HG03066 (cell line): ENCODE measurements around the gene POLN.
"Not testable (repeated sequence)": the region's sequence is repeated elsewhere in the genome, so short reads cannot be mapped to it uniquely, and the experiment has no call there.

ENCODE experiments used
- ATAC-seq: cut with Tn5 transposase; IDR thresholded peaks from one replicate; pipeline ENCODE4 v1.9.1; 2021; ENCODE audit warnings: low read depth; ENCODE audit not compliant: unreplicated experiment

POLN gene

DNA sequence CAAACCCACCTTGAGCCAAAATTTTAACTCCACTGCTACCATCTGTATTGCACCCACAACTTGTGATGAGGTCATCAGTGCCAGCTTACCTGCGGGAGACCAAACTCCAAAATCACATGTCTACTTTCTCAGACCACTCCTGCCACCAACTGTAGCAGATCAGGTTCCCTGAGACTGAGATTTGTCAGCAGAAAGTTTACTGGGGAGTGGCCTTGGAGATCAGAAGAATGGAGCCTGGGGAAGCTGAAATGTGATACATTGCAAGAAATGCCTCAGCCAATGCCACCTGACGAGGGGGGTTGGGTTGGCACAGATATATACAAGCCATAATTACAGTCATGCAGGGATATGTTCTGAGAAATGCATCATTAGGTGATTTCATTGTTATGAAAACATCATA lies 19.1 kb downstream of the POLN start:
- no peak for ATAC-seq

DNA sequence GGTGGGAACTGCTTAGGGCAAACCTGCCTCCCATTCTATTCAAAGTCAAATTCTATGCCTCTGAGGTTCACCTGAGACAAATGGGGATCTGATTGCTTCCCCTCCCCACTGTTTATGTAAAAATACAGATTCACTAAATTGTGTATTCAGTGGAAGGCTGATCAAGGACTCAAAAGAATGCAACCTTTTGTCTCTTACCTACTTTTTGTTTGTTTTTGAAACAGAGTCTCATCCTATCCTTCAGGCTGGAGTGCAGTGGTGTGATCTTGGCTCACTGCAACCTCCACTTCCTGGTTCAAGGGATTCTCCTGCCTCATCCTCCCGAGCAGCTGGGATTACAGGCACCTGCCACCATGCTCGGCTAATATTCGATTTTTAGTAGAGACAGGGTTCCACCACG lies 20.5 kb downstream of the POLN start:
- ATAC-seq: not testable (repeated sequence)

DNA sequence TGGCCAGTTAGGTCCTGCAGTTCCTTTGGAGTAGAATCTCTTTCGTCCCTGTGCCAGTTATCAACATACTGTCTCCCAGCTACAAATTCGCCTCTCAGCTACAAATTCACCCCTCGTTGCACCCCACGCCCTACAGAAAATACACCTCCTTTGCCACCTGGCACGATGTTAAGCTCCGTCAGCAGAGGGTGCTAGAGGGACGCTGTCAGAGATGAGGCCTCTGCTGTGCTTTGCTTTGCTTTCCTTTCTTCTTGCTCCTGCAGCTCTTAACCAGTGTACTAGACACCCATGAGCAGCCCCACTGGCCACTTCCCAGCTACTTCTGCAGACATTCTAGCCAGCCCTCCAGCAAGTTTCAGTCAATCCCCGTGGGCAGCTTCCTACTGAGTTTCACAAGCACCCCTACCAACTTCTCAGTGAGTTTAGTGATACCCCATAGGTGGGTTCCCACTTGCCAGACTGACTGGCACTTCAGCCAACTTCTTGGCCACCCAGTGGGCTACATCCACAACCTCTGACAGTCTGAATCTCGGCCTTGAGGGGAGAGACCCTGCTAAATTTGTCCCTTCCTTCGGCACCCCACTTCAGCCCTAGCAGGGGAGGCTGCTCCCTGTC lies 21.8 kb downstream of the POLN start:
- no peak for ATAC-seq

DNA sequence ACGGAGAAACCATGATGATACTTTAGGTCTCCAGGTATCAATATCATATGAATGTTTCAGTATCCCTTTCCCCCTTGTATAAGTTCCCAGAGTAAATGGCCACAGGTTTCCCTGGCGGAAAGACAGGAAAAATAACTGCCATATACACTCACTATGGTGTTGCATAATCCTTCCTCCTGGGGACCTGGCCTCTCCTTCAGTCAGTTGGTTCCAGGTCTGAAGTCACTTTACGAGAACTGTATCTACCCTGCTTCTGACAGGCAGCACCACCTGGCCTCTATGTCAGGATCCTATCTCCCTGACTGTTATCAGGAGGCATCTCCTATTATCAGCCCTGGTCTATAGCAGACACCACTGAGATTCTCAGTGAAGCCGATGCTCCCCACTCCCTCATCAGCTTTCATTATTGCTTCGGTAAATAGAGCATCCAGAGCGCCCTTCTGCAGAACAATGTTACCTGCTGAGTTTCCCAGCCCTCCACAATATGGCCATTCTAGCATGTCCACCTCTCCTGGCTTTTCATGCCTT lies 22.6 kb downstream of the POLN start:
- ATAC-seq: no peak

DNA sequence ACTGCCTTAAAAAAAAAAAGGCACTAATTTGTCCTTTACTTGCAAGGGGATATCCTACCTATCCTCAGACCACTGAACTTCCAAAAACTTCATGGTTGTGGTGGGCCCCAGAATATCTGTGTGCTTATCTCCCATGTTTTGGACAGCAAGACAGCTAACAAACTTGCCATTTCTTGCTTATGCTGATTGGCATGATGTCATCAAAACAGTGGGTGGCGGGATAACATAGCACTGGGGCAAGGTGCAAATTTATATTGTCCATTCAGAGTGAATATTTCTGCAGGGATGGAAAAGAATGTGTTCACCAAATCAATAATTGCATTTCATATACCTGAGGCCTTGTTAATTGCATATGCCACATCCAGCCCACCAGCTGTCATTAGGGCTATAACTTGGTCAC lies 23.5 kb downstream of the POLN start:
- no peak for ATAC-seq

DNA sequence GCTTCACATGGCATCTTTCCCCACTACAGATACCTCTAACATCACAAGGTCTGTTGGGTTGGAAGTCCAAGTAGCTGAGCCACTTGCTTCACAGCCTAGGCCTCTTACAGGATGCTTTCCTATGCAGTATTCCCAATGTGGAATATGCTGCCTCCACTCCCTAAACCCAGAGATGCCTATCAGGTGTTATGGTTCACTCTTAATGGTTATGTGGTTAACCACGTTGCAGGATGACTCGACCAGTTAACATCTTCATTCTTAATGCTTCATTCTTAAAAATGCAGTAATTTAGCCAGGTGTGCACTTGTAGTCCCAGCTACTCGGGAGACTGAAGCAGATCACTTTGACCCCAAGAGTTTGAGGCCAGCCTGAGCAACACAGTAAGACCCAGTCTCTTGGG lies 24.2 kb downstream of the POLN start:
- ATAC-seq: no peak

DNA sequence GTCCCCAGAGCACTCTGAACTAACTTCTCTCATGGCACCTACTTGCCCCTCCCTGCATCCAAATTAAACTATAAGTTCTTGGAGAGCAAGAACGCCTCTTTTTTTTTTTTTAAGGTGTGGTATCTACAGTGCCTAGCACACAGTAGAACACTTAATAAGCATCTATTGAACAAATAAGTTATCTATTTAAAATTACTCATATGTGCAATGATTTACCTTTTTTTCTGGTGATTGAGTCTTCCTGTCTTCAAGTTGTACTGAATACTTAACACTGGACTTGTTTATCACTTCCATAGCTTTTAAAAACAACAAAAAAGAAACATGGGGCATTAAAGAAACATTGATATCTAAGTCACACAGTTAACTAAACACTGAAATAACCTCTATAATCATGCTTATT lies 29.1 kb downstream of the POLN start:
- no peak for ATAC-seq

DNA sequence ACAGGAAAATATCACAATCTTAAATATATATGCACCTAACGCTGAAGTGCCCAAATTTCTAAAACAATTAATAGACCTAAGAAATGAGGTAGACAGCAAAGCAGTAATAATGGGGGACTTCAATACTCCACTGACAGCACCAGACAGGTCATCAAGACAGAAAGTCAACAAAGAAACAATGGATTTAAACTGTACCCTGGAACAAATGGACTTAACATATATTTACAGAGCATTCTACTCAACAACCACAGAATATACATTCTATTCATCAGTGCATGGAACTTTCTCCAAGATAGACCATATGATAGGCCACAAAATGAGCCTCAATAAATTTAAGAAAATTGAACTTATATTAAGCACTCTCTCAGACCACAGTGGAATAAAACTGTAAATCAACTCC lies 39.1 kb downstream of the POLN start:
- not testable (repeated sequence) for ATAC-seq

DNA sequence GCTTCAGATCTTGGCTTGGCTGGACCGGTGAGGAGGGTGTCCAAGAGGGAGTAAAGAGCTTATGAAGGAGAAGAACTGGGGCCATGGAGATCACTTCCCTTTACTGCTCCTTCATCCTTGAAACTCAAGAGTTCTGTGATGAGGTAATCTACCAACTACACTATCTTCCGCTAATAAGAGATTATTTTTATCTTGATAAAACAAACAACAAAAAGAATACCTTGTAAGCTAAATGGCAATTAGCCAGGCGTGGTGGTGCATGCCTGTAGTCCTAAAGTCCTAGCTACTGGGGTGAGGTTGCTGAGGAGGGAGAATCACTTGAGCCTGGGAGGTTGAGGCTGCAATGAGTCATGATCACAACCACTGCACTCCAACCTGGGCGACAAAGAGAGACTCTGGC lies 47.4 kb downstream of the POLN start:
- ATAC-seq: no peak

DNA sequence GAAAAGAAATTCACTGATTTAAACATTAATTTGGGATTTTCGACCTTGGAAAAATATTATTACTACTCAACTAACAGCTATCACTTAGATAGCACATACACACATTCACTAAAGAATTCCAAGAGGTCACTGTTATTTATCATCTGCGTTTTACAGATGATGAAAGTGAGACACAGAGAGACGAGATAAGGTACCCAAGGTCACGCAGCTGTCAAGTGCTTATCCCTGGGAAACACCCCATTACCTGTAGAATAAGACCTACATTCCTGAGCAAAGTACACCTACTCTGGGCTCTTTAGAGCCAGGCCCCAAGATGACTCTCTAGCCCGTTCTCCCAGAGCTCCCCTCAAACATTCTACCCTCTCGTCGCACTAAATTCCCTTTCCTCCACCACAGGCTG lies 48.6 kb downstream of the POLN start:
- ATAC-seq: no peak

DNA sequence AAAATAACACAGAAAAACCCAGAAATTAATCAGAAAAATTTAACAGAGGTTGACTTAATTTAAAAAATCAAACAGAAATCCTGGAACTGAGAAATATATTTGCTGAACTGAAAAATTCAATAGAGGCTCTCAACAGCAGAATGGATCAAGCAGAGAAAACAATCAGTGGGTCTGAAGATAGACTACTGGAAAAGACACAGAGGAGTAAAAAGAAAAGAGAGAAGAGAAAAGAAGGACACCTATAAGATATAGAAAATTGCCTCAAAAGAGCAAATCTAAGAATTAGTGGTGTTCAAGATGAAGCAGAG lies 55.1 kb downstream of the POLN start:
- ATAC-seq: no peak

DNA sequence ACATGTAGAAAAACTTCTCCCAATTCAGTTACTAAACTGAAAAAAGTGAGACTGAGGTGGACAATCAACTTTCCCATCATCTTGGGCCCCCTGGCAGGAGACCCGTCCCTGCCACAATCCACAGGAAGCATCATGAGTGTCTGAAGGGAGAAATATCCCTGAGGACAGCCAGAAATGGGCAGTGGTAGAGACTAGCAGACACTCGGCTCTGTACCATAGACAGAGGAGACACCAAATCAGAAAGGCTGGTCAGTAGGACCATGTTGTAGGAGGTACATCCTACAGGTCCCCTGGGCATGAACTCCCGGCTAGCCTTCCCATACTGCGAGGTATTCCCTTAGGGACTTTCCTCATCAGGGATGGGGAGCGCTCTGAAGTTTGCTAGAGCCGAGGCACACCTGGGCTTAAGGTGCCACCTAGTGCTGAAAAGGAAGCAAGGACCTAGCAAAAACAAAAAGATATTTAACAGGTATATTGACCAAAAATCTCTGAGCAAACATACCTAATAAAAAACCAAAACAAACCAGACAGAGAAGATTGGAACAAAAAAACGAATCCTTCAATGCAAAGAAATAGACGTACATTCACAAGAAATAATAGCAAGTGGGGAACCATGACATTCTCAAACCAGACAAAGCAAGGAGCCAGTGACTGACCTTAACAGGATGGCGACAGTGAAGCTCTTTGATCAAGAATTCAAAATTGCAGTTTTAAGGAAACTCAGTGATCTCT lies 55.6 kb downstream of the POLN start:
- ATAC-seq: no peak

DNA sequence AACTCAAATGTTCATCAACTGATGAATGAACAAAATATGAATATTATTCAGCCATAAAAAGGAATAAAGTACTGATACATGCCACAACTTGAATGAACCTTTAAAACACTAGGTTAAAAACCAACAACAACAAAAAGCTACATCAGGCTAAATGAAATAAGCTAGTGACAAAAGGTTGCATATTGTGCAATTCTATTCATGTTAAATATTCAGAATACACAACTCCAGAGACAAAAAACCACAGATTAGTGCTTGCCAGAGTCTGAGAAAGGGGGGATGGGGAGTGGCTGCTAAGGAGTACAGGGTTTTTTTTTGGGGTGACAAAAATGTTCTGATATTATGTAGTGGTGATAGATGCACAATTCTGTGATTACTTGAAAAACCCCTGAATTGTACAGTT lies 58.5 kb downstream of the POLN start:
- ATAC-seq: no peak

DNA sequence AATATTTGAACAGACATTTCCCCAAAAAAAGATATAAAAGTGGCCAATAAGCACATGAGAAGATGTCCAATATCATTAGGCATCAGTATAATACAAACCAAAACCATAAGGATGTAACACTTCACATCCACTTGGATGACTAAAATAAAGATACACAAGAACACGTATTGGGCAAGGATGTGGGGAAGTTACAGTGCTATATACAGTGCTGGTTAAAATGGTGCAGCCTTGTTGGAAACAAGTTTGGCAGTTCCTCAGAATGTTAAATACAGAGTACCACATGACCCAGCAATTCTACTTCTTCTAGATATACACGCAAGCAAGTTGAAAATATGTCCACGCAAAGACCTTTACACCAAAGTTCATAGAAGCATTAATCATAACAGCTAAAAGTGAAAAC lies 58.9 kb downstream of the POLN start:
- no peak for ATAC-seq

DNA sequence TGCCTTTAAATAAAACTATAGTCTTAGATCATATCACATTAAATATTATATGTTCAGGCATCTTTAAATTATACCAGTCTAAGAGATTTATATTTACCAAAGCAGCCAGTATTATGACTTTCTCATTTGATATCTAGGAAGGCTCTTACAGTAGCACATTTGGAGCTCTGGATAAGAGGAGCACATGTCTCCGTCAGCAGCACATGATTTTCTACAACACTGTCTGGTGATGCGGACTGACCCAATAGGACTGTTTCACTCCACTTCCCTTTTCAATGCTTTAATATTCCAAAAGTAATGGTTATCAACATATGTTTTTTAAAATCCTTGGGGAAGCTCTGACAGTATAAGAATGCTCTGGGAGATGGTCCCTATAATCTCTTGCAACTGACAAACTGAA lies 61.5 kb downstream of the POLN start:
- no peak for ATAC-seq

DNA sequence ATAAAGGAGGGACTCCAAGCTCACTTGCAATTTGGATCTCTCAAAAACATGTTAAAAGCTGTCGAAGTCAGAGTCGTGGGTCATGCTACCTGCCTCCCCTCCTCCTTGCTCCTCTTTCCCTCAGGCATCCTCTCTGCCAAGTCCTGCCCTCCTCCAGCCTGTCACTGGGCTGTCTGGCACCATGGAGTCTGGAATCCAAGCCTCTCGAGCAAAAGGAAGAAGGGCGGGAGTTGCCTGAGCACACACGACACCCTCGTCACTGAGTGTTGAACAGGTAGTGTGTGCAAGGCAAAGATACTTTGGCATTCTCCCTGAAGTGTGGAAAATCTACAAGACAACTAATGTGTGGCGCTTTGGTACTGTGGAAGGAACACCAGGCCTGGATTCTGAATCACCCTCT lies 62.2 kb downstream of the POLN start:
- ATAC-seq: no peak

DNA sequence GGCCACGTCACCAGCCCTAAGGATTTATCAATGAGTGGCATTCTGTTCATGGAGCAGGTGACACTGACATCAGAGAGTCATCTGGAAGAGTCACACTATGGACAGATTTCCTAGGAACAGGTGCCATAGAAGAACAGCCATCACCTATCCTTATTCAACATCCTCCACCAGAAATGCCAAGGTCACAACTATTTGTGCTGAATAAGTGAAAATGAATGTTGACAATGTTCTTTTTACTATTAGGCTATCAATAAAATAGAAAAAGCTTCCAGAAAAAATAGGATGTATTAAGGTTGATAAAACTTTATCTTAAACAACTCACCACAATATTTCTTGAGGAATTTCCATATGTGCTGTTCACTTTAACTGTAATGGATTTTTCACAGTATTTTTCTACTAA lies 62.9 kb downstream of the POLN start:
- no peak for ATAC-seq

DNA sequence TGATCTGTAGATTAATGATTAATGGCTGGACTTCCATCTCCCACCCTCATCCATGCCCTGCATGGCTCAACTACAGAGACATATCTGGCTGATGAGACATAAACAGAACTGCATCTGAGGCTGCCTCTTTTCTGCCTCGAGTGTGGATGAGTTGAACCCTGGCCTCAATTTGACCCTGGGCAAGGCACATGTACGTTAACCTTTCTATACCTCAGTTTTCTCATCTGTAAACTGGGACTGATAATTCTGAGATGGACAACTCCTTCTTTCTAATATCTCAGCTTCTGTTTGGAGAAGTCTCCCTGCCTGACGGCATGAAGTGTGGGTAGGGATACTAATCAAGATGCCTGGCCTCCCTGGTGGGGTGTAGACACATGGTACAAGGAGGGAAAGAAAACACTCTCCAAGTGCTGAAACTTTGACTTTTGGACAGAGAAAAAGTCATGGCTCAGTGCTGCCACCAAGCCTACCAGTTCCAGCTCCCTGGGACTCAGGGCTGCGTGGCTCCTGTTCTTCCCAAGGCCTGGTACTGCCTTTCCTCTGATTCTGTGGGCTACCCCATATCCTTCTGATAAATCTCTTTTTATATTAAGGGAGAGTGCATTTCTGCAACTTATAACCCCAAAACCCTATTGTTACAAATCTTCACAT lies 64.4 kb downstream of the POLN start:
- ATAC-seq: no peak

DNA sequence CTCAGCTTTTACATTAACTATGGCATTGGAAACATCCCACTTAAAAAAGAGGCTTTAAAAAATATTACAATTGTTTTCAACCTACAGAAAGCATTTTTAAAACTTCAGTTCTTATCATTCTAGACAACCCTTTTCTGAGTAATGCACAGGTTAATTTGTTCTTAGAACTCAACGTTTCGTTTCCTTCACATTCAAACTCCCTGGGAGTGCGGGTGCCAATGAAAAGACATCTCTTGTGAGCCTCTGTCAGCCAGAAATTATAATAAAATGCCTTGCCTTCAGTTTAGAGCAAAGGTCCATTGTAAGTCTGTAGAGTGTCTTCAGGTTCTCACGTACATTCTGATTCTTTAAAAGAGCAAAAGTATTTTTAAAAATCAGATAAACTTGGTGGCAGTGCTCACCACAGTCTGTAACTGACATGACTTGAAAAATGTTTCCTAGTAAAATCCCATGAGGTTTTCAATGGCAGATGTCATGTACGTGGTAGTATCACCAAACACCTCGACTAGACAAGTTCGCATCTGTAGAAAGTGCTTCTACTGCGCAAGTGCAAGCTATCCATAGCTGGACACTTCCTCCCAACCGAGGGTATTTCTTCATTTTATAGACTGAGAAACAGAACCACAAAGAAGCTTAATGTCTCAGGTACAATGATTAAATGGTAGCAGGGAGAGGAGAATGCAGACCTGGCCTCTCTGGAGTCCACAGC lies 65.8 kb downstream of the POLN start:
- no peak for ATAC-seq

DNA sequence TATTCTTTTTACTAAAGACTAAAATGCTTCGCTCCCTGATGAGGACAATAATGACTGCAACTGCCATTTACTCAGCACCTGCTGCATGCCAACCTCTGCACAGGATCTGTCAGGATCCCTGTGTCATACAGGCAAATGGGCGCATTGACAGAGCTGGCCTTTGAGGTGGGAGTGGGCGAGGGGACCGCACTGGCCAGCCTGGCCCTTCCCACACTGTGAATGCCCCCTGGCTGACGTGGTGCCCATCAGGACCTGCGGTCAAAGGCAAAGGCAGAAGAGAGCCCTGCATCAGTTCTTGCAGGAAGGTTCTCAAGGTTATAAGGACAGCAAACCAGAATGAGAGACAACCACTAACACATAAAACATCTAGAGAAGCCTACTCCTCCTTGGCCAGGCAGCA lies 67.9 kb downstream of the POLN start:
- no peak for ATAC-seq

DNA sequence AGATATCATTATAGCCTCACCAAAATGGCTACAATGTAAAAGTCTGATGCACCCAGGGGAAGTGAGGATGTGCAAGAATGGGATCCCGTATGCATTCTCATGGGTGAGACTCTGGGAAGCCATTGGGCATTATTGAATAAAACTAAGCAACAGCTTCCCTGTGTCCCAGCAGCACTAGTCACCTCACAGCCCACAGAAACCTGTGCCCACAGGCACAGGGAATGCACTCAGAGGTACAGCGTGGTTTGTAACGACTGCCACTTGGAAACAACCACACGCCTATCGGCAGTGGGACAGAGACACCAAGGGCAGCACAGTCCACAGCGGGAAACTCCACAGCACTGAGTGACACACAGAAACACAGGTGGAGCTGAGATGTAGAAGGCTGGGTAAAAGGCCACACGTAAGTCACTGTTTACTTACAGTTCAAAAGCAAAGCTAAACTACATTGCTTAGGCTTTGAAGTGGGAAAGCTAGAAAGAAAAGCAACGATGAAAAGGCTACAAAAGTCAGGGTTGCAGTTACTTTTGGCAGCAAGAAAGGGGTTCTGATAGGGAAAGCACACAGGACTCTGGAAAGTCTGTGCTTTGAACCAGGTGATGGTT lies 69.2 kb downstream of the POLN start:
- no peak for ATAC-seq
